HepG2 (cell line): ENCODE measurements around the gene GLG1. TPM values are rescaled to one million over a fixed set of nuclear protein-coding genes. Genes with fewer than 3 reads are reported as not detected.

Source experiments
- ATAC-seq: fragments of 200-7000 bp; cut with Tn5 transposase; 3 replicates; pipeline ENCODE4 v1.9.1; 2020; ENCODE audit warnings: mild to moderate bottlenecking, moderate library complexity
- BruUV-seq: library from RNA; stranded (reverse); fragments of 400-500 nt; replicated peaks from 2 replicates; lab custom pipeline; 2021; lab: Mats Ljungman, UMichigan
- CTCF ChIA-PET: fragments of 300-600 bp; formaldehyde crosslinking; extraction: SDS; loops from one replicate; lab custom pipeline; 2021; ENCODE audit warnings: low total read pairs, inconsistent platforms, low intra/inter-chr PET ratio; lab: Yijun Ruan, JAX
- POLR2A ChIA-PET: fragments of 350-600 bp; sonication (Branson Sonifier 250); formaldehyde crosslinking; loops from one replicate; lab custom pipeline; 2020; ENCODE audit warnings: antibody characterized with exemption, inconsistent platforms; lab: Yijun Ruan, JAX
- DNase-seq: peaks from one replicate; pipeline ENCODE4 v3.0.0-alpha.2; 2015; ENCODE audit warnings: low spot score
- FAIRE-seq: peaks from 3 replicates; lab custom pipeline; 2011; peaks lifted over from hg19 to GRCh38; lab: Jason Lieb, UNC
- H2AFZ ChIP-seq: one replicate; pipeline ENCODE4 v1.6.1; 2011; ENCODE audit warnings: low read length, inconsistent platforms
- H3K27ac ChIP-seq: fragments of 300-600 bp; 3 replicates; pipeline ENCODE4 v1.8.0; 2011; ENCODE audit warnings: mixed run types, mild to moderate bottlenecking, mixed read lengths, low read length, inconsistent platforms; ENCODE audit not compliant: insufficient read depth; ENCODE audit errors: extremely low read length
- H3K27me3 ChIP-seq, 2 experiments: fragments of 200-600 bp in 1 of 2; 2 replicates in 1 of 2; 3 replicates in 1 of 2; pipeline versions ENCODE4 v1.6.0 to v1.8.0; 2011; ENCODE audit warnings: low read length in 2 of 2, mild to moderate bottlenecking in 2 of 2, moderate library complexity in 2 of 2, inconsistent platforms in 1 of 2; ENCODE audit not compliant: insufficient read depth in 2 of 2, control insufficient read depth in 1 of 2
- H3K36me3 ChIP-seq, 2 experiments: fragments of 200-600 bp in 1 of 2; replicated peaks in 1 of 2; 2 replicates in 1 of 2; 3 replicates in 1 of 2; pipeline versions ENCODE4 v1.5.1 to v1.8.0; 2011; ENCODE audit warnings: low read length in 2 of 2, inconsistent platforms in 1 of 2; ENCODE audit not compliant: insufficient read depth in 2 of 2, control insufficient read depth in 1 of 2
- H3K4me1 ChIP-seq: 2 replicates; pipeline ENCODE4 v1.5.1; 2012; ENCODE audit warnings: low read length, inconsistent platforms; ENCODE audit not compliant: insufficient read depth
- H3K4me2 ChIP-seq: 2 replicates; pipeline ENCODE4 v1.6.0; 2011; ENCODE audit warnings: low read depth, low read length, inconsistent platforms
- H3K4me3 ChIP-seq, 3 experiments: fragments of 200-600 bp in 1 of 3; sonication (generic), shearing (Covaris generic) in 1 of 3; replicated peaks in 1 of 3; 2 replicates each; pipeline ENCODE4 v1.5.1; 2011 to 2016; ENCODE audit warnings: low read length in 3 of 3, inconsistent platforms in 2 of 3, low read depth in 2 of 3, mild to moderate bottlenecking in 2 of 3, control low read depth in 1 of 3, mixed read lengths in 1 of 3; ENCODE audit not compliant: insufficient read depth in 1 of 3
- H3K79me2 ChIP-seq: one replicate; pipeline ENCODE4 v1.6.1; 2011; ENCODE audit warnings: low read length, inconsistent platforms; ENCODE audit not compliant: insufficient read depth
- H3K9ac ChIP-seq: 2 replicates; pipeline ENCODE4 v1.6.0; 2011; ENCODE audit warnings: mild to moderate bottlenecking, low read depth, low read length, inconsistent platforms; ENCODE audit not compliant: insufficient read depth
- H3K9me3 ChIP-seq: 2 replicates; pipeline ENCODE4 v1.5.1; 2012; ENCODE audit warnings: mild to moderate bottlenecking, low read length
- H4K20me1 ChIP-seq: 2 replicates; pipeline ENCODE4 v1.6.0; 2011; ENCODE audit warnings: inconsistent platforms, mild to moderate bottlenecking, low read length, moderate library complexity; ENCODE audit not compliant: insufficient read depth
- NCOA2 ChIP-seq: sonication (generic); formaldehyde crosslinking; IDR thresholded peaks from 2 replicates; pipeline ENCODE4 v1.8.0; 2022; ENCODE audit warnings: inconsistent platforms
- RFX1 ChIP-seq: fragments of 450-650 bp; IDR thresholded peaks from 2 replicates; pipeline ENCODE4 v1.6.1; 2017
- SP140L ChIP-seq: sonication (generic); formaldehyde crosslinking; IDR thresholded peaks from 2 replicates; pipeline ENCODE4 v1.4.0; 2020; ENCODE audit warnings: missing genetic modification reagents, borderline replicate concordance
- ZNF121 ChIP-seq: sonication (generic); formaldehyde crosslinking; IDR thresholded peaks from 2 replicates; pipeline ENCODE4 v1.5.0; 2020; ENCODE audit warnings: mild to moderate bottlenecking, missing genetic modification reagents
- ZNF136 ChIP-seq: sonication (generic); formaldehyde crosslinking; IDR thresholded peaks from 2 replicates; pipeline ENCODE4 v1.8.1; 2022; ENCODE audit warnings: low read depth, mild to moderate bottlenecking, moderate library complexity, missing genetic modification reagents
- ZNF501 ChIP-seq: sonication (generic); formaldehyde crosslinking; IDR thresholded peaks from 2 replicates; pipeline ENCODE4 v1.5.1; 2020; ENCODE audit warnings: mild to moderate bottlenecking, moderate library complexity, missing genetic modification reagents
- in situ Hi-C: cut with HindIII; loops from 2 replicates; pipeline ENCODE4 v1.10.0; 2017; ENCODE audit warnings: low pct_unique_long_range_greater_than_20kb; ENCODE audit not compliant: extremely low pct_ligation_motif_present
- intact Hi-C: fragments of 100-400 bp; cut with micrococcal nuclease; formaldehyde crosslinking; loops from one replicate; pipeline ENCODE4 v1.10.0; 2022; ENCODE audit not compliant: unreplicated experiment
- polyA plus RNA-seq, 8 experiments: library from polyadenylated mRNA; depleted of rRNA in 3 of 8; stranded (reverse) in 7 of 8; unstranded in 1 of 8; fragments of >200 nt; fragmentation: Illumina TruSeq in 4 of 8; extraction: Trizol in 4 of 8; gene quantifications; 2 replicates each; pipeline versions ENCODE4 v1.2.1 to v1.2.3, GENCODE V29; 2011 to 2016; ENCODE audit warnings: low read depth in 4 of 8, missing spikeins in 1 of 8, mixed read lengths in 1 of 8; ENCODE audit not compliant: insufficient read depth in 1 of 8
- total RNA-seq, 5 experiments: library from RNA; depleted of rRNA; stranded (reverse); fragments of >200 nt; fragmentation: Illumina TruSeq; extraction: Trizol; gene quantifications; 2 replicates each; pipeline ENCODE4 v1.2.3, GENCODE V29; 2016; ENCODE audit warnings: low read depth in 1 of 5
- TF ChIP-seq, protein P1 (sequence below): sonication (generic); formaldehyde crosslinking; IDR thresholded peaks from 2 replicates; pipeline ENCODE4 v1.5.1; 2020; ENCODE audit warnings: missing genetic modification reagents, mild to moderate bottlenecking, borderline replicate concordance

Gene GLG1
- total and polyA plus RNA-seq, 2 of the 13 experiments (the other 11 are each of a cell fraction or from before 2014, with no cell fraction given): 87.7 to 141 TPM

DNA sequence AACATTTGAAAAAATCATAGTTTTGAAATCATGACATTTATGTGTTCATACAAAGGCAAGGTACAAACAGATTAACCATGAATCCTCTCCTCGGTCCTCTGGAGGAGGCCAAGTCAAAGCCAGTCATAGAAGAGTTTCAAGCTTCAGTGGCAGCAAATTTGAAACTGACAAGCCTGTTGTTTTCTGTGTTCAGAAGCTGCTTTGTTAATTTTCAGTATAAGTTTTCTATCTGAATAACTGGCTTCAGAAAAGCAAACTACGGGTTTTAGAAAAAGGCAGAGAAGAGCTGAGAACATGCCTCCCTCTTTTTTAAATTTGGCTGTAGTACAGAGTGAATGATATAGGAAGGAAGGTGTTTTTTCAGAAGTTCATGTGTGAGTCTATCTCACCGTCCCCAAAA is 106.0 kb downstream of the GLG1 start (continued):
- TF ChIP-seq ZNF501 (CRISPR knock-in tag) (no peak), NCOA2 (CRISPR knock-in tag) (no peak), RFX1 (no peak), ZNF136 (CRISPR knock-in tag) (no peak)

DNA sequence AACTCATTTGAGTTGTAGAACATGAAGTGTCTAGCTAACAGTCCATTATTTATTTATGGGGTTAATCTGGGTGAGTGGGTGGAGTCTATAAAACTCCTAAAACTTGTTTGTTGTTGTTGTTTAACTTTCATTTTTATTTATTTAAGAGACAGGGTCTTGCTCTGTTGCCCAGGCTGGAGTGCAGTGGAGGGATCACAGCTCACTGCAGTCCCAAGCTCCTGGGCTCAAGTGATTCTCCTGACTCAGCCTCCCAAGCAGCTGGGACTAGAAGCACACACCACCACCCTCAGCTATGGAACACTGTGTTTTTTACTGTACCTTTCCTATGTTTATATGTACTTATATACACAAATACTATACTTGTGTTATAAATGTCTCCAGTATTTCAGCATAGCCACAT is 107.8 kb downstream of the GLG1 start:
- H3K4me2 ChIP-seq: no peak overlapping the region
- no peak for FAIRE-seq
- H3K79me2 ChIP-seq: no peaks in the 10 kb centered on the region
- ATAC-seq: no peak
- peaks cover 20 to 50% of the 10 kb centered on the region in 2 experiments for H3K36me3 ChIP-seq
- in situ Hi-C loops (no loop called here), intact Hi-C loops (no loop called here)
- POLR2A ChIA-PET: no interaction called here
- no peak overlapping the region for H3K27ac ChIP-seq
- no peaks in the 10 kb centered on the region for H3K9me3 ChIP-seq
- DNase-seq: no peak
- TF ChIP-seq, protein P1, sequence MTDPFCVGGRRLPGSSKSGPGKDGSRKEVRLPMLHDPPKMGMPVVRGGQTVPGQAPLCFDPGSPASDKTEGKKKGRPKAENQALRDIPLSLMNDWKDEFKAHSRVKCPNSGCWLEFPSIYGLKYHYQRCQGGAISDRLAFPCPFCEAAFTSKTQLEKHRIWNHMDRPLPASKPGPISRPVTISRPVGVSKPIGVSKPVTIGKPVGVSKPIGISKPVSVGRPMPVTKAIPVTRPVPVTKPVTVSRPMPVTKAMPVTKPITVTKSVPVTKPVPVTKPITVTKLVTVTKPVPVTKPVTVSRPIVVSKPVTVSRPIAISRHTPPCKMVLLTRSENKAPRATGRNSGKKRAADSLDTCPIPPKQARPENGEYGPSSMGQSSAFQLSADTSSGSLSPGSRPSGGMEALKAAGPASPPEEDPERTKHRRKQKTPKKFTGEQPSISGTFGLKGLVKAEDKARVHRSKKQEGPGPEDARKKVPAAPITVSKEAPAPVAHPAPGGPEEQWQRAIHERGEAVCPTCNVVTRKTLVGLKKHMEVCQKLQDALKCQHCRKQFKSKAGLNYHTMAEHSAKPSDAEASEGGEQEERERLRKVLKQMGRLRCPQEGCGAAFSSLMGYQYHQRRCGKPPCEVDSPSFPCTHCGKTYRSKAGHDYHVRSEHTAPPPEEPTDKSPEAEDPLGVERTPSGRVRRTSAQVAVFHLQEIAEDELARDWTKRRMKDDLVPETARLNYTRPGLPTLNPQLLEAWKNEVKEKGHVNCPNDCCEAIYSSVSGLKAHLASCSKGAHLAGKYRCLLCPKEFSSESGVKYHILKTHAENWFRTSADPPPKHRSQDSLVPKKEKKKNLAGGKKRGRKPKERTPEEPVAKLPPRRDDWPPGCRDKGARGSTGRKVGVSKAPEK (CRISPR knock-in tag): no peak
- TF ChIP-seq ZNF121 (CRISPR knock-in tag) (peak; percentile 67; the same call in 1 of the 2 replicates), SP140L (CRISPR knock-in tag) (no peak)
- H4K20me1 ChIP-seq: no peaks in the 10 kb centered on the region
- CTCF ChIA-PET: no interaction called here
- H2AFZ ChIP-seq: no peak overlapping the region
- H3K4me3 ChIP-seq: no peak overlapping the region
- no TSS peak for BruUV-seq
- no peaks in the 10 kb centered on the region for H3K27me3 ChIP-seq
- H3K9ac ChIP-seq: no peak overlapping the region
- H3K4me1 ChIP-seq: no peaks in the 10 kb centered on the region
